NCI-H446 (cell line): ENCODE results near the gene OPTN.
"Not testable (repeated sequence)": the region's sequence is repeated elsewhere in the genome, so short reads cannot be mapped to it uniquely, and the experiment has no call there.

ENCODE experiments used
- DNase-seq, 2 experiments: peaks; one replicate each; lab custom pipeline; 2025; lab: John Stamatoyannopoulos, UW

The OPTN gene

DNA sequence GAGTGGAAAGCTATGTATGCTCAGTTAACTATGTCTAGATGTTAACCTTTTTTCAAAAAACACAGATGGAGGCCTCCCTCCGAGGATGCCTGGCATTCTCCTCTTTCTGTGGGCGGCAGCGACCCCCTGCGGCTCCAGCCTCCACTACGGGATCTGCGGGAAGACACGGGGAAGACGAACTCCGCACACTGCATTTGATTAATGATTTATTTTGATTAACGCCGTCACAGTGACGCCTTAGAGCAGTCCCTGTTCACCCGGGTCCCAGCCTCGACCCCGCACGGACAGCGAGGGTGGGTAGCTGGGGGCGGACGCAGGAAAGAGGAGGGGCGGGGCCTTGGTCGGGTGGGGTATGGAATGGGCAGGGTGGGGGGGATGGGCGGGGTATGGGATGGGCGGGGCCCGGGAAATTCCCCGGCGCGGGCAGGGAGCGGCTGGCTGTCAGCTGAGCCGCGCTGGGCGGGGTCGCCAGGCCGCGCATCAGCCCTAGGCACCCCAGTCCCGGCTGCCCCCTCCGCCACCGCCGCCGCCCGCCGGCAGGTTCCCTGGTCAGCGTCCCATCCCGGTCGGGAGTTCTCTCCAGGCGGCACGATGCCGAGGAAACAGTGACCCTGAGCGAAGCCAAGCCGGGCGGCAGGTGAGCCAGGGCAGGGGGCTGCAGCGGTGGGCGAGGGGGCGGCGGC lies at the start of gene OPTN:
TSS of gene OPTN (plus strand) at position 498 of the 683 bp plus-strand sequence. CDS start 8,960 bp downstream, outside the sequence.
- peak; percentile 61 to 79 for DNase-seq

DNA sequence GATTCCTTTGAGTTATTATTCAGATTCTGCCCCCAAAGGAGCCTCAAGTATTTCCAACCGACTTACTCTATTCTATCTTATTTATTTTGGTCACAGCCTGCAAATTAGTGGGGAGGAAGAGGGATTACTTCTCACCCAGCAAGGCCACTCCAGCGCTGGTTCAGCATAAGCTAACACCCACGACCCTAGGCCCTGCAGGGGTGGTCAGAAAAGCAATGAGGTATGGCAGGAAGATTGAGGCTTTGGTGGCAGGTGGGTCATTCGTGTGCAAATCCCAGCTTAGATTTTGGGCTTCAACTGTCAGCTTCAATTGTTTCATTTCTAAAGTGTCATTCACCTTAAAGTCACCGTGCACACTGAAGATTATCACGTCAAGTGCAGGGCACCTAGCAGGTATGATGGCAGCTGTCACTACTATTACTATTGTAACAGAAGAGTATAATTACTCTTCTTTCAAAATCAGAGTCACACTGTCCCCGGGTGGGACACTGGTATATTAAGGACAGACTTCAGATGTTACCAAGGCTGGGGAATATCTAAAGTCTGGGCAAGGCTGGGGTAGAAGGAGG lies 48.8 kb upstream of the OPTN start:
- no peak for DNase-seq

DNA sequence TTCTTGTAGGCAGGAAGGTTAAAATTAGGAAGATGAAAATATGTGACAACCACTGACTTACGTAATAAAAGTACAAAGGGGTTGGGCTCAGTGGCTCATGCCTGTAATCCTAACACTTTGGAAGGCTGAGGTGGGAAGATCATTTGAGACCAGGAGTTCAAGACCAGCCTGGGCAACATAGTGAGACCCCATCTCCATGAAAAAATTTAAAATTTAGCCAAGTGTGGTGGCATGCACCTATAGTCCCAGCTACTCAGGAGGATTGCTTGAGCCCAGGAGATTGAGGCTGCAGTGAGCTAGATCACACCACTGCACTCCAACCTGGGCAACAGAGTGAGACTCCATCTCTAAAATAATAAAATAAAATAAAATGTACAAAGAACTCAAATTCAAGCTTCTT lies 46.8 kb upstream of the OPTN start:
- not testable (repeated sequence) for DNase-seq

DNA sequence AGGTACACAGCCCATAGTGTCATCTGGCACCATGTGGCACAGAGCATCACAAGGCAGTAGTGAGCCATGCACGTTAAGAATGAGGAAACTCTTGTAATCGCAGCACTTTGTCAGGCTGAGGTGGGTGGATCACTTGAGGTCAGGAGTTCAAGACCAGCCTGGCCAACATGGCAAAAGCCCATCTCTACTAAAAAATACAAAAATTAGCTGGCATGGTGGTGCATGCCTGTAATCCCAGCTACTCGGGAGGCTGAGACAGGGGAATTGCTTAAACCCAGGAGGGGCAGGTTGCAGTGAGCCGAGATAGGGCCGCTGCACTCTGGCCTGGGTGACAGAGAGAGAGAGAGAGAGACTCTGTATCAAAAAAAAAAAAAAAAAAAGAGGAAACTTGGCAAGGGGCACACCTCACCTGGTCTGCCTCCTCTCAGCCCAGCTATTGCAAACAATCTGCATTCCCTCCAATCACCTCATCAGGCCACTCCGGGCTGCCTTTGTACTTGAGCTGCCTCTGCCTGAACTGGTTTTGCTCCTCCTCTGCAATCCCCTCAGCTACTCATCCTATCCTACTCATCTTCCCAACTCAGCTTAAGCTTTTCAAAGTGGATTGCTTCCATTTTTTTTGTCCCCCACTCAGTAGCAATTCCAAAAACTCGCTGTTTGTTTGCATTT lies 46.0 kb upstream of the OPTN start:
- no peak for DNase-seq

DNA sequence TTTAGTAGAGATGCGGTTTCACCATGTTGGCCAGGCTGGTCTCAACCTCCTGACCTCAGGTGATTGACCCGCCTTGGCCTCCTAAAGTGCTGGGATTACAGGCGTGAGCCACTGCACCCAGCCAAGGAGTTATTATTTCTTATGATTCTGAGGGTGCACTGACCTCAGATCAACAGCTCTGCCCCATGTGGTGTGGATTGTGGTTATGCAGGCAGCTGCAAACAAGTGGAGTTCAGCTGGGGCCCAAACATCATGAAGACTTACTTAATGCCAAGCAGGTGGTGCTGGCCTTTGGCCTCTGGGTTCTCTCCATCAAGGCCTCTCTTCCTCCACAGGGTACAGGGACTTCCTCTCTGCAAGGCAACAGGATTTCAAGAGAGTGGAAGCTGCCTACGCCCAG lies 45.1 kb upstream of the OPTN start:
- no peak for DNase-seq

DNA sequence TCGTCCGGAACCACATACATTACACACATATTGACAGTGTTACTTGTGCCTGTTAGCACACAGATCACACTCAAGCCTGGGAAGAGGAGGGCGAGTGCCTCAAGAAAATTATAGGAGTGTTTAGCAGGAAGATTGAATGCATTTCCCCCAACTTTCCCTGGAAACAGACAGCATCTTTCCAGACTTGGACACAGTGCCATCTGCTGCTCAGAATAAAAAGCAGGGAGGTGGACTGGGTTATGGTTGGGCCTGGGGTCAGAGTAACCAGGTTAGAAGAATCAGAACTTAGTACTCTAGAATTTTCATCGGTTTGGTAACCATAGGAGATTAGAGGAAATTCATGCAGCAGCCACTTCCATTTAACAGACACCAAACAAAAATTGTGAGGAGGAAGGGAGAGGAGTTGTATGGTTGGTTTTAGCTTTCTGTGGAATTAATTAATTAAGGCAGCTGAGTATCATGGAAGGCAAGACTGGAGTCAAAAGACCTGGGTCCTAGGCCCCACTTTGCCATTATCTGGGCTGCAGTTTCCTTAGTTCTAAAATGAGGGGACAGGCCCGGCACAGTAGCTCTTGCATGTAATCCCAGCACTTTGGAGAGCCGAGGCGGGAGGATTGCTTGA lies 43.4 kb upstream of the OPTN start:
- DNase-seq = peak; percentile 7 to 11

DNA sequence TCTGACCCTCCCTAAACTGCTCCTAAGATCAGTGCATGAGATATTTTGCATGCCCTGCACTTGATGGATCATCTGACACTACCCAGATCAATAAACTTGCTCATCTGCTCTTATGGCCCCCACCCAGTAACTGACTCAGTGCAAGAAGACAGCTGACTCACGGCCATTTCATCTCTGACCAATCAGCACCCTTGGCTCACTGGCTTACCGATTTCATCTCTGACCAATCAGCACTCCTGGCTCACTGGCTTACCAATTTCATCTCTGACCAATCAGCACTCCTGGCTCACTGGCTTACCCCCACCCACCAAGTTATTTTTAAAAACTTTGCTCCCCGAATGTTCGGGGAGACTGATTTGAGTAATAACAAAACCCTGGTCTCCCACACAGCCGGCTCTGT lies 37.2 kb upstream of the OPTN start:
- DNase-seq = no peak

DNA sequence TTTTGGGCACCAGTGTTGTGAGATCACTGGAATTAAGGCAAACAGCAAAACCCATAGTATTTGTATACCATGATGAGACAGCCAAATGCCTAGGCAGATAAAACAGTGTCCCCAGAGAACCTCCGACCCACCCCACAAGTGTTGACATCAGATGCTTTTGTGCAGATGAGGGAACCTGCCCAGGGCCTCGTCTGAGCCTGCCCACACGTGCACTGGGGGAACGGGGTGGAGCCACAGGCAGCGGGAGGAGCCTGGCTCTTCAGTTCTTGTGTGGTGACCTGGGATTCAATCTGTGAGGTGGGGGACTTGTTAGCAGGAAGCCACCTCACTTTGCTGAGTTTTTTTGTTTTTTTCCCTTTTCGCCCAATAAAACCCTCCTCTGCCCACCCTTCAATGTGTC lies 33.4 kb upstream of the OPTN start:
- no peak for DNase-seq

DNA sequence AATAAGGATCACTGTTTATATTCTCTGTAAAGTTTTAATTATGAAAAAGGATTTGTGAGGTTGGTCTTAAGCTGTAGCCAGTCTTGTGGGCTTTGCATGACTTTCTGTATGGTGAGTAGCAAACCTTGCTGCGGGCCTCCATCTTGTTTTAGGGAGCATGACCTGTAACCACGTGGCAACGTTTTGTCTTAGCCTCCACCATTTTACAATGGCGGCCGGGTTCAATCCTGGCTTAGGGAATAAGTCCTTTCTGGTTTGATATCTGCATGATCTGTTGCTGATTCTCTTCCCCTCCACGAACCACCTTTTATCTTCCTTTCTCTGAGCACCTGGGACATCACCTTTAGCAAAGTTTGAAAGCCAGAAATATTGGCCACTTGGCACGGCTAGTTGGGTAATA lies 32.5 kb upstream of the OPTN start:
- DNase-seq = no peak

DNA sequence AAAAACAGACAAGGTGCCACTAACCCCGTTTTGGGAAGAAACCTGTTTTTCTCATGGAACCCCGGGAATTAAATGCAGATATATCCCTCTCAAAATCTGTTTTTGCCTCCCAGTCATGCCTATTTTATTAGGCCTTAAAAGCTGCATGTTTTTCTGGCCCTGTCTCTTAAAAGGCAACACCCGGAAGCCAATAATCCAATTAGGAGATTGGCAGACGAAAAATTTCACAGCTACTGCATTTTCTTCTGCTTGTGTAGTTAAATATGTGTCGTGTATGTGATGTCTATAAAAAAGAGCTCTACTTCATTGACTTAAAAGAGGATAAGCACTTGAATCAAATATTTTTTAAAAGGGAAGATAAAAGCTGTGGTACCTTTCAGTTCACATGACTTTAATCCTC lies 31.9 kb upstream of the OPTN start:
- peak; percentile 2 to 23 for DNase-seq

DNA sequence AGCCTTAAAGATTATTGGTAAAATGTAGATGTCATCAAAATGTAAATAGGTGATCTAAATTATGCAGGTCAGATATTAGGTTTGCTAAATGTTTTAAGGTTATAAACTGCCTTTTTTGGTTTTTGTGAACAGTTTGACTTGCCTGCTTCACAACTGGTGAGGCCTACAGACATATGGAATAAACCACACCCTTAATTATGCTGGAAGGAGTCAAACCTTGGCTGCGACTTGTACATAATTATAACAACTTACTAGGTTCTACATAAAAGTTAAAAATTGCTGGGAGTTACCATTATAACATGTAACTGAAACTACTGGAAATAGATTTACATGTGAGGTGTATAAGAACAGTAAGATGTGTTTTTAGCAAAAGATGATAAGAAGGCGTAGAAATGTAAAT lies 31.5 kb upstream of the OPTN start:
- no peak for DNase-seq

DNA sequence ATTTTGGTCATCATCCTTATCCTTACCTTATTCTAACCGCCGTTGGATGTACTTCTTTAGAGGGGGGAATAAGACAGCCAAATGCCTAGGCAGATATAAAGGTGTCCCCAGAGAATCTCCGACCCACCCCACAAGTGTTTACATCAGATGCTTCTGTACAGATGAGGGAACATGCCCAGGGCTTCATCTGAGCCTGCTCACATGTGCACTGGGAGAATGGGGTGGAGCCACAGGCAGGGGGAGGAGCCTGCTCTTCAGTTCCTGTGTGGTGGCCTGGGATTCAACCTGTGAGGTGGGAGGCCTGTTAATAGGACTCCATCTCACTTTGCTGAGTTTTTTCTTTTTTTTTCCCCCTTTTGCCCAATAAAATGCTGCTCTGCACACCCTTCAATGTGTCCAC lies 27.6 kb upstream of the OPTN start:
- DNase-seq = no peak

DNA sequence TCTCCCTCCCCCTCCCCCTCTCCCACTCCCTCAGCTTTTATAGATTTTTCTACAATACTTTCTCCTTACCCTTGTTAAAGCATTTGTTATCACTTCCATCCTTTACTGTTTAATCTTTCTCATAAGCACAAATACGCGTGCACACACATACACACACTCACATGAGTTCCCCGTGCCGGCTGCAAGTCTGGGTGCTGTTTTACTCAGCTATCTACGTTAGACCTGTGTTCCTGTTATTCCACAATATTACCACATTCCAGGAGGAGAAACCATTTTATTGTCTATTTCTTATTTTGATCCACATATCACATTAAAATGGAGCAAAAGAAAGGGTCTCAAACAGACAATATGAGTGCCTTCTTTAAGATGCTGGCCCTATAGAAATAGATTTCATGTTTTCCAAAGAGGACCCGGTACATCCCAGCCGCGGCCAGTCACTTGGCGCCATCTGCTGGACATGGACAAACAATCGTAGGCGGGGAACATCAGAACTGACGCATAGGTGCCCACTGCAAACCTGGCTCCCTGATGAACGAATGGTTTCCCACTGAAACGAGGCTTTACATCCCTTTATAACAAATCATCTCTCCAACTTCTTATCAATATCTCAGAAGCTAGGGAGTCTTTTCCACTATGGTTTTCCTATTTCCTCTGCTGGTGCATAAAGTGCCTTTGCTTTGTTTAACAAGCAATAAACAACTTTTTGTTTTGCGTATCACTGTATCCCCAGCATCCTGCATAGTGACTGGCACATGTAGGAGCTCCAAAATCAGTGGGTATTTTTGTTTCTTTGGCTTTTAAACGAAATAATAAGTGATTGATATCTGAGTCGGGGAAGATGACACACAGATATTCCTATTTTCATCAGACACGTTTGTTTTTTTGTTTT lies 25.2 kb upstream of the OPTN start:
- DNase-seq = peak; percentile 26 to 70

DNA sequence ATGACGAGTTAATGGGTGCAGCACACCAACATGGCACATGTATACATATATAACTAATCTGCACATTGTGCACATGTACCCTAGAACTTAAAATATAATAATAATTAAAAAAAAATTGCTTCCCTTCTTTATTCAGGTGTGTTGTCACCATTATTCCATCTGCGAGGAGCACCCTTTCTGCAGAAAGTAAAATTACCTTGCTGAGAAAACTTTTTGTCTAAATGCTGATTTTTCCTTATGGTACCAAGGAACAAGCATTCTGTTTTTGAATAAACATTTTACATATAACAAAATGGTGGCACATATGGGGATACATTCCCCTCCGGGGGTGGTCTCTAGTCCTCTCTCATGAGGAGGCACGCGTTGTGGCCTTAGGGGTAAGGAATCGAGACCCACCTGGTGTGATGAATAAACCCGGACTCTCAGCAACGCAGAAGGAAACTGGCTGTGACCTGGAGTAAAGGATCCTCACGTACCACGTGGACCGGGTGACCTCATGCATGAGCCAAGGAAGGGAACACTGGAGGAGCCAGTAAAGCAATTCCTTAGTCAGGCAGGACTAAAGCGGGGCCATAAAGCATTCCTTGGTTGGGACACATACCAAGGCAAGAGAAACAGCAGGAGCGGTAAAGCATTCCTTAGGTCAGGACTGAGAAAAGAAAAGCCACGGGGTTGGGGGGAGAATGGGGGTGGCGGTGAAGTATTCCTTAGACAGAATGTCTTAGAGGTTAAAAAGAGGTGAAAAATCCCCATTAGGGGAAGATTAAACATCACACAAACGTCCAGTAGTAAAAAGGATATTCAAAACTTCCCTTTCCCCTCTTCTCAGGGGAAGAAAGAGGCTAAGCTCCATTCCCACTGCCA lies 20.8 kb upstream of the OPTN start:
- no peak for DNase-seq

DNA sequence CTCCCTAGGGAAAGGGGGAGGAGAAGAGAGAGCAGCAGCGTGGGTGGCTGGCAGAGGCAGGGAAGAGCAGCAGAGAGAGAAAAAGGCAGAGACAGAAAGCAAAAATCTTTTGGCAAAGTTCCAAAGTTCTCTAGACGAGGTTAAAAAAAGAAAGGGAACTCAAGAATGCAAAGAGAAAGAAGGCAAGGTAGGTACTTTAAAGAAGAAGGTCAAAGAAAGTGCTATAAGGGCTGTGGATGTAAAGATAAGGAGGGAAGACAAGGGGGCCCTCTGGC lies 20.2 kb upstream of the OPTN start:
- no peak for DNase-seq

DNA sequence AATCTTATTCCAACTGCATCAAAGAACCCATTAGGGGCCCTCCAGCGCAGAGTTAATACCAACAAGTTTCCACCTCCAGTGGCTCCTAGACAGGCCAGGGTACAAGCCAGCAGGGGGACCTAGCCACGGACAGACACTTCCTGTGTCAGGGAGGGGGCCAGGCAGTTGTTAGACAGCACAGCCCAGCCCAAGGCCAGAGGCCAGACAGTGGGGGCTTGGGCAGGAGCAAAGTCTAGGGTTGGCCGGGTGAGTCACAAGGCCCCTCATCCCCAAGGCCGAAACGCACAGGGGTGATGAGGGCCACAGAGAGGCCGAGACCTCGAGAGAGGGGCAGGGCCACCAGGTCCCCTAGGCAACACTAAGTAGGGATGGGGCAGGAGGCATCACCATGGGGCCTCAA lies 19.3 kb upstream of the OPTN start:
- no peak for DNase-seq

DNA sequence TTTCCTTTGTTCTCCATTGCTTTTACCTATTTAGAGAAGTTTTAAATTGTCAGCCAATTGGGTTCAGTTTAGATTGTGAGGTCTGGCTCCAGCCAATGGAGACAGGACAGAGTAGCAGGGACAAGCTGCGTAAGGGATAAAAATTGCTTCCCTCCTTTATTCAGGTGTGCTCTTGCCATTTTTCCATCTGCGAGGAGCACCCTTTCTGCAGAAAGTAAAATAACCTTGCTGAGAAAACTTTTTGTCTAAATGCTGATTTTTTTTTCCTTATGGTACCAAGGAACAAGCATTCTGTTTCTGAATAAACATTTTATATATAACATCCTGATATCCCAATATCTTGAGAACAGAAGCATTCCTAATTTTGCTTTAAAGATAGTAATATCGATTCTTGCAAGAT lies 16.3 kb upstream of the OPTN start:
- not testable (repeated sequence) for DNase-seq

DNA sequence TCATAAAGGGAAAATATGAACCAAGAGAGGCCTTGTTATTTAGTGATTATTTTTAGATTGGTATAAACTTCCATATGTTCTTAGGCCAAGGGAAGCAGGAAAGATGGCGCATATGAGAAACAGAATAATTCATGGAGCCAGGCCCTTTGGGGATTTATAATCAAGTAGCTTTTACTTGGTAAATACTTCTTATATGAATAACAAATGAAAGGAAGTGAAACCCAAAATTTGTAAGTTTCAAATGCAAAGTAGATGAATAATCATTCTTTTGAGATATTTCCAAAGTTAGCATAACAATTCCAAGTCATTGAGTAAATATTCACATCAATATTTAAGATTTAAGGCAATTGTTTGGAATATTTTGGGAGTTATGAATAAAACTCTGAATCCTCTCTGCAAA lies 13.9 kb upstream of the OPTN start:
- DNase-seq = no peak

DNA sequence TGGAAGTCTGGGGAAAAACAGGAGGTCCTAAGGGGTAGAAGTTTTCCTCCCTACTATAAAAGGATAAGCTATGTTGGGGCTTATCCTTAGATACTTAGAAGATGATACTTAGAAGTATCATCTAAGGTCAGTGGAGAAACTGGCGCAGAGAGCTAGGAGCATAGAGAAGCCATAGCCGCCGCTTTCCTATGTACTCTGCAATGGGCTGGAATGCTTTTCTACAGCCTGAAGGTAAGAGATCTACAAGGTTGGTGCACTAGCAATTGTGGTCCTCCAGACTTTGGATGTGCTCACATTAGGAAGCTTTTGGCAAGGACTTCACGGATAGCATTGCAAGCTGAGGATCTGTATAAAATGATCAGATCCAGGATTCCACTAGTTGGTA lies 12.4 kb upstream of the OPTN start:
- no peak for DNase-seq

DNA sequence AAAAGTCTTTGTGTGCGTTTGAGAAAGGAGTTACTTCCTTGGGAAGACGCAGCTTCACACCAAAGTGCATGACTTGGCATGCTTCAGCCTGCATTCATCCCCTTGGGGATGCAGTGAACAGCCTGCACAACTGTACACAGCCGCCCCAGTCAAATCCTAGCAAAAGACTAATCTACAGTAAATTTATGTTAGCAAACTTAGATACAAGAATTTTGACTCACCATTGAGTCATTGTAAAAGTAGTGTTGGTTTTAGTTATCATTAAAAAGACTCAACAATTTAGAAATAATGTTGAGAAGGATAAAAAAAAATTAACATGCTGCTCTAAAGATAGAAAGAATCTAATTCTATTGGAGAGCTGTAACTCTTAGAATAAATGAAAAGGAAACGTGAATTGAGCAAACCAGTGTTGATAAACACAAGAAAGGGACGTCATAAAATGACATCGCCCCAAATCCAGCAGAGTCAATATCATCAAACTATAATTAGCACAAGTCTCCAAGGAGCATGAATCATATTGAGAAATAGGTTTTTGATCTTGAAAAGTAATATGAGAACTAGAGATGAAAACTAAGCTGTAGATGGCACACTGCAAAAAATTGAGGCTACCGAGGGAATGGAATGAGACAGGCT lies 11.9 kb upstream of the OPTN start:
- DNase-seq = no peak

DNA sequence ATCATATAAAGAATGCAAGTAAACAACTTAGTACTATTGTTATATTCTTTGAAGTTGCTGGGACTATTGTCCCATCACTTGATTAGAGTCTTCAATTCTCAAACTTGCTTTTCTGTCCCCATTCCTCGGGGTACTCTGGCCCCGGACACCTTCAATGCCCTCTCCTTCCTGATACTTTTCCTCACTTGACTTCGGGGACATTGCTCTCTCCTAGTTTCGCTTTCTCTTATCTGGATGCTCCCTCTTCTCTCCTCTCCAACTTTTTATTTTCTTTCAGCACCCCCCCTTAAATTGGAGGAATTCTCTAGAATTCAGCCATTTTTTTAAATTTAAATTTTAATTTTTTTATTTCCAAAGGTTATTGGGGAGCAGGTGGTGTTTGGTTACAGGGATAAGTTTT lies 10.6 kb upstream of the OPTN start:
- DNase-seq = no peak
